HG02588 (cell line): ENCODE results near the gene ZNF213.

ENCODE experiments used
- ATAC-seq: cut with Tn5 transposase; IDR thresholded peaks from one replicate; pipeline ENCODE4 v1.9.1; 2021; ENCODE audit warnings: mild to moderate bottlenecking, moderate library complexity; ENCODE audit not compliant: unreplicated experiment

ZNF213 gene

DNA sequence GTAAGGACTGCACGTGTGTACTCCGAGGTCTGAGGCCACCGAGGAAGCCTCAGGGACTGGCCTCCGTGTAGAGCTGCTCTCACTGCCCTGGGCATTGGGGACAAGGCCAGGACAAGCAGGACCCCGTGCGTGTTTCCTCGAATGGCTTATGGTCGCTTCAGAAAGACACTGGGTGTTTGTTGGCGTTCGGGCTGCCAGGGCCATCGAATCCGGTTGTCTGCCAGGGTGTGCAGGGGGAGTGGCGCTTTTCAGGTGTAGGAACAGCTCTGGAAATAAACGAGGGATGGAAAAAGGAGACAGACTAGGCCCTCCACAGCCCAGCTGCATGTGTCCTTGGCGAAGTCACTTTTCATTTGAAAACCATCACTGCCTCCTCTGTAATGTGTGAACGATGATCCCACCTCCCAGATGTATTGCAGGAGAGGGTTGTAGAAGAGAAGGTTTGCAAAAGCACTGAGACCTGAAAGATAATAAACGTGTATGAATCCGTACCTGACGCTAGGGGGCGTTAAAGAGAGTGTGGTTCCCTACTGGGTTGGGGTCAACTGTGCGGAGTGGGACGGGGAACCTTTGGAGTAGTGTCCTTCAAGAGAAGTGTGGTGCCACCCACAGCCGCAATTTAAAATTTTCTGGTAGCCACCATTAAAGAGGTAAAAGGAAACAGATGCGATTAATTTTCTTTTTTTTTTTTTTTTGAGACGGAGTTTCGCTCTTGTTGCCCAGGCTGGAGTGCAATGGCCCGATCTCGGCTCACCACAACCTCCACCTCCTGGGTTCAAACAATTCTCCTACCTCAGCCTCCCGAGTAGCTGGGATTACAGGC is 33.6 kb upstream of the ZNF213 start:
- ATAC-seq, result no peak

DNA sequence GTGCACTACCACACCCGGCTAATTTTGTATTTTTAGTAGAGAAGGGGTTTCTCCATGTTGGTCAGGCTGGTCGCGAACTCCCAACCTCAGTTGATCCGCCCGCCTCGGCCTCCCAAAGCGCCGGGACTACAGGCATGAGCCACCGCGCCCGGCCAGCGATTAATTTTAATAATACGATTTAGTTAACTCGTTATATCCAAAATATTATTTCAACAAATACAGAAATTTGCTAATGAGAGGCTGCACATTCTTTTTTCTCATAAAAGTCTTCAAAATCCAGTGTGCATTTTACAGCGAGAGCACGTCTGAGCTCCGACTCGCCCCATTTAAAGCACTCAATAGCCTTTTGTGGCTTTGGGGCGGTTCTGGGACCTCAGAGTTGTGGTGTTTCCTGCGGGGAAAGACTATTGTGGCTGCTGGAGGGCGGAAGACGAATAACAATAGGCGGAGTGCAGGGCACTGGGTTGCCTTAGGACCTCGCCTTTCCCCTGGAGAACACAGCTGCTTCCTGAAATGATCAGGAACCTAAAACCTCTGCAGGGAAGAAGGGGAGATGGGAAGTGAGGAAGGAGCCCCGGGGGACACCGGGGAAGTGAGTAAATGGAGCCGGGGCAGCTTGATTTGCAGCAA is 32.9 kb upstream of the ZNF213 start:
- ATAC-seq, result no peak

DNA sequence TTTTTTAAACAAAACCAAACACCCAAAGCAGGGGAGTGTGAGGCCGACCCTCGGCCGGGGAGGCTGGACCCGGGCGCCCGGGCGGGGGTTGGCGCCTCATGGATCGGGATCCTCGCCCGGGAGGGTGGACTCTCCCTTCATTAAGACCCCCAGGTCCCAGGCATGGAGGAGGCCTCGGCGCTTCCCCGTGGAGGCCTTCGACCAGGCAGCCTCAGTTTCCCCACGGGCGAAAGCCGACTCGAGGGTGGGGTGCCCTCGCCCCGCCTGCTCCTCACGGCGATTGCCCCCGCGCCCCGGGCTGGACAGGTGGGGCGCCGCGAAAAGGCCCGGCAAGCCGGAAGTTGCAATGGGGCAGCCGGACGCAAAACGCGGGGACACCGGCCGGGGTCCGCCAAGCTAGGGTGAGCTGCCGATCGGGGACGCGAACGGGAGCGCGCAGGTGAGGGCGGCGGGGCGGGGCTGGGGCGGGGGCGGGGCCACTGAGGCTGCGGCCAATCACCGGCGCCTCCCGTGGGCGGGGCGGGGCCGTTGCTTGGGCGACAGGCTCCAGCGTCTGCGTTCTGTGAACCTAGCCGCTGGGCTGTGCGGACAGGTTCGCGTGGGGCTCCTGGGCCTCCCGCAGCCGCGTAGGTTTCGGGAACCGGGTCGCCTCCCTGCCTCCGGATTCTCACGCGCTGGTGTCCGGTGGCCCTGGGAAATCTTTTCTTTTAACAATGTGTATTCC is 28.5 kb upstream of the ZNF213 start:
- peak; percentile 85 for ATAC-seq

DNA sequence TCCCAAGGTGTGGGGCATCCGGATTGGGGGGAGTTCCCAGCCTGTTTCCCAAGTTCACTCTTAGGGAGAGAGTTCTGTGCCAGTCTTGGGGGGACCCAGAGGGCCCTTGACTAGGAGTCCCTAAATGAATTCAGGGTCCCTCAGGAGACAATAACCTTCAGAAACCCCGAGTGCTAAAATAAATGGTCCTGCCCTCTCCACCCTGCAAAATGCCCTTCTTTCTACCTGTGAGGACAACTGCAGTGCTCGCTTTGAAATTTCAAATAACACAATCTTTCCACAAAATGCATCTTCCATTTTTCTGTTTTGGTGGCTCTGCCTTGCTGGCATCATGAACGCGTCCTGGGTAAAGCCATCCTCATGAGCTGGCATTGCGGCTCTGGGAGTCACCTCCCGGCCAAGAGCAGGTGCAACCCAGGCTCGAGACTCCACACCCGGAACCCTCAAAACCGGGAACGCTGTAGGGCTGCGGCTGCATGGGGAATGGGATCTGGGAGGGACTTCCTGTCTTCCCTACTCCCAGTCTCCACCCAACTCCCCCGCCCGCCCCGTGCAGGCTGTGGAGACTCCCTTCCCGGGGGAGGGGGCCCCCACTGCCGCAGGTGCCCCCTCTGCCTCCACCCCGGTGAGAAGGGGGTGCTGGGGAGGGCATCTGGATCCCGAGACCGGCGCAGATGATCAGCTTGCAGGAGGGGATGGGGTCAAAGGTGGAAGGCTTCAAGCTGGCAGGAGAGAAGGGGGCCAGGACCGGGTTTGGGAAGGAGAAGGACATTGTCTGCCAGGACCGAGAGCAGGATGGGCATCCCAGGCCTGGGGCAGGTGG is 22.6 kb upstream of the ZNF213 start, which contains the start of gene ZNF205:
Gene ZNF205 (plus strand): TSS at position 529 of the 823 bp plus-strand sequence. CDS start 845 bp downstream, outside the sequence.
- ATAC-seq, result no peak

DNA sequence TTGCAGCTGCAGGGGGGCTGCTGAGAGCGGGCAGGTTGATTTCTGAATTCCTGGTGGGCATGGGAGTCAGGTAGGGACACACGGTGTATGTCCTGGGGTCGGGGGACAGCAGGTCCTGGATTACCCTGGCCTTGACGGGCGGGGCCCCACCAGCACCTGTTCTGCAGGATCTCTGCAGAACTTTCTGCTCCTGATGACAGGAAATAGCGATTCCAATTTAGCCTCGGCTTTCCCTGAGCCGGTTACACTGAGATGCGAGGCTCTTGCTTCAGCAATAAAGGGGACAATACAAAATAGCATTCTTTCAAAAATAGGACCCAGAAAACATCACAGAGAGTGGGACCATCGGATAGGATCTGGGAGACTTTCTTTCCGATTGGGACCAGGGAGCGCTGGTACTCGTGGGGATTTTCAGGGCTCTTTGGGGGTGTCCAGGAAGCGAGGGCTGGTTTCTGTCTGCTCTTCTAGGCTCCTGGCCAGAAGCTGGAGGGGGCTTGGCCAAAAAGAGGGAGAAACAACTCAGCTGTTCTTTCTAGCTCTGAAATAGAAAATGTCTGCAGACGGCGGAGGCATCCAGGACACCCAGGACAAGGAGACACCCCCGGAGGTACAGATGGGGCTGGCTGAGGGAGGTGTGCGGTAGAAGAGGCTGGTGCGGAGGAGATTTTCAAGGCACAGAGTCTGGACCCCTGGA is 21.8 kb upstream of the ZNF213 start:
- no peak for ATAC-seq

DNA sequence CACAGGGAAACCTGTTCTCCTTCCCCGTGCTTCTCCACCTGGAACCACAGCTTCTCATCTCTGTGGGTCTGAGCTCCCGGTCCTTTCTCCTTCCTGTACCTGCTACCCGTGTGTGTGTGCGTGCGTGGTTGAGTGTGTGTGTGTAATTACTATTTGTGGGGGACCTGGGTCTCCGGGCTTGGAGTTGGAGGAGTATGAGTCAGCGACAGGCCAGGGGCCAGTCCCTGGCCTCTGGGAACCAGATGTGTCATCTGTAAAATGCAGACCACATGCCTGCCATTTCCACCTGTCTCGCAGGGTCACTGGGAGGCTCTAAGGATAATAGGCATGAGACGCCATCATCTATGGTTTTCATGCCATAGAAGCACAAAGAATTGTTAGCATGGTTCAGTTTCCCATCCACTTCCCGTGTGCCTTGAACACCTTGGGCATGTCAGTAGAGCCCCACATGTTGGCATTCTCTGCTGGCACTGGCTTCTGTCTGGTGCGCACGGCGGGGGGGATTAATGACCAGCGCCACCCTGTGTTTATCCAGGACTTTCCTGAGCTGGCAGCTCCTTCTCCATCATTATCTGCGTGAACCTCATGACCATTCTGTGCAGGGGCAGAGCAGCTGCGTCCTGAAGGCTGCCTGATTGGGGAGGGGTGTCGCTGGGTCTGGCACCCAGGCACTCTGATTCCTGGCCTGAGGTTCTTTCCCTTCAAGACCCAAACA is 20.9 kb upstream of the ZNF213 start:
- ATAC-seq, result no peak

DNA sequence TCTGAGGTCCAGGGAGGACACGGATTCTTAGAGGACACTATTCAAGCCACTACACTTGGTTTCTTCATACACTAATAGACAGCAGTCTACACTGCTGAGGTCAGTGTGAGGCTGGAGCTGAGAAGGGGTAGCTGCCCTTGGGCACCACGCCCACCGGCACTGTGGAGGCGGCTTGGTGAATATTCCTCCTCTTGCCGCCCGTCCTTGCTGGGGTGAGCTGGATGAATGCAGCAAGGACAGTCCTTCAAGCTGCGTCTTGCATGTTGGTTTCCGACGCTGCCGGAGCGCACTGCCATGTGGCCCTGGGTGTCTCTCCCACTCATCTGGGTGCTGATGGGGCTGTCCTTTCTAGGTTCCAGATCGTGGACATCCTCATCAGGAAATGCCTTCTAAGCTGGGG is 19.8 kb upstream of the ZNF213 start:
- ATAC-seq, result no peak

DNA sequence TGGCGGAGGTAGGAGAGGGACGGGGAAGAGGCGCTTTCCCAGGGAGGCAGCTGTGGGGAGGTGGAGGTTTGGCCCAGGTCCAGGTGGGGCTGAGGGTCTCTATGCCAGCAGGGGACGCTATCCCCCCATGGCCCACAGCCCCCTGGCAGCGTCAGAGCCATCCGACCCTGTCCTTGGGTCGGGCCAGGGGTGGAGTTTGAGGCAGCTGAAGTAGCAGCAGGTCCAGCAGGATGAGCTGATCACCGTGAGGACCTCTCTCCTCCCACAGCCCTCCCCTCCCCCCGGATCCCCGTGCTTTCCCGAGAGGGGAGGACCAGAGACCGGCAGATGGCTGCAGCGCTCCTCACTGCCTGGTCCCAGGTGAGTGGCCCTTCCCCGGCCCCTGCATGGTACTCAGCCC is 19.3 kb upstream of the ZNF213 start:
- no peak for ATAC-seq

DNA sequence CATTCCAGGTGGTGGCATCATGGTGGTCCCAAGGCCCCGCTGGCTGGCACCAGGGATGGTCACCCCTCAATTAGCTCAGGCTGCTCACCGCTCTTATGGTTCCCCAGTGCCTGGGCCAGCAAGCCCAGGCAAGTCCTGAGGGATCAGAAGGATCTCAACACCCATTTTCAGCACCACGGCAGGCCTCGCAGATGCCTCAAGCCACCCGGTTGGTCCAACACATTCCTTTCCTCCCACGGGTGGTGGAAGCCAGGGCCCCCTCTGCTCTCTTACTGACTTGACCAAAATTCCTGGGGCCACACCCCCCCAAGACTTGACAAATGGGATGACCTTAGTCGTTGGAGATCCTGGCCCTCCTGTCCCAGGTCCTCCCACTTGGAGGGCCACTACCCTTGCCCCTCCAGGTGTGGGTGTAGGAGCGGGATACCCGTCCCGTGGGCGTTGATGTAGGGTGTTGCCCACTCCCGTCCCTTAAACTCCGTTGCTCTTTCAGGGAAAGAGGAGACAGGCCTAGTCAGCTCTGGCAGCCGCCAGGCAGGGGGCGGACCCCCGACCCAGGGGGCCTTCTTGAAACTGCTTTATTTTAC is 16.5 kb upstream of the ZNF213 start:
- no peak for ATAC-seq

DNA sequence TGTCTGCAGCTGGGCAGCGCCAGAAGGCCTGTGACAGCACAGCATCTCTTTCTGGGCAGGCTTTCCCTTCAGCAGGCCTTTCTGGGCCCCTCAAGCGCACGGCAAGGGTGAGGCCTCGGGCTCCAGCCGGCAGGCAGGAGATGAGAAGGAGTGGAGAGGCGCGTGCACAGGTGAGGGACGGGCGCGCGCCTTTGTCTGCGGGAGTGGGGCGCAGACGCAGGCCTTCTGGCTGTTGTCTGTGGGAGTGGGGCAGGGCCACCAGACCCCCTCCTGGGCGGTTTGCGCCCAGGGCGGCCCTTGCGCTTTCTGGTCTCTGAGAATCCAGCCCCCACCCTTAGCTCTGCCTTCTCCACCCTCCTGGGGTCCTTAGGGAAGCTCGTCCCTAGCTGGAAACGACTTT is 16.0 kb upstream of the ZNF213 start:
- ATAC-seq, result no peak

DNA sequence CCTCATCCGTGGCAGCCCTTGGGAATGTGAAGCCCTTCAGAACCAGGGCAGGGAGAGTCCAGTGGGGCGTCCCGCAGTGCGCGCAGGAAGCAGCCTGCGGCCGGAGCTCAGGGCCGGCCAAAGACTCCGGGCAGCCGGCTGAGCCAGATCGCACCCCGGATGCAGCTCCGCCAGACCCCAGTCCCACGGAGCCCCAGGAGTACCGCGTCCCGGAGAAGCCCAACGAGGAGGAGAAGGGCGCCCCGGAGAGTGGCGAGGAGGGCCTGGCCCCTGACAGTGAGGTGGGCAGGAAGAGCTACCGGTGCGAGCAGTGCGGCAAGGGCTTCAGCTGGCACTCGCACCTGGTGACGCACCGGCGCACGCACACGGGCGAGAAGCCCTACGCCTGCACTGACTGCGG is 15.5 kb upstream of the ZNF213 start:
- ATAC-seq, result no peak

DNA sequence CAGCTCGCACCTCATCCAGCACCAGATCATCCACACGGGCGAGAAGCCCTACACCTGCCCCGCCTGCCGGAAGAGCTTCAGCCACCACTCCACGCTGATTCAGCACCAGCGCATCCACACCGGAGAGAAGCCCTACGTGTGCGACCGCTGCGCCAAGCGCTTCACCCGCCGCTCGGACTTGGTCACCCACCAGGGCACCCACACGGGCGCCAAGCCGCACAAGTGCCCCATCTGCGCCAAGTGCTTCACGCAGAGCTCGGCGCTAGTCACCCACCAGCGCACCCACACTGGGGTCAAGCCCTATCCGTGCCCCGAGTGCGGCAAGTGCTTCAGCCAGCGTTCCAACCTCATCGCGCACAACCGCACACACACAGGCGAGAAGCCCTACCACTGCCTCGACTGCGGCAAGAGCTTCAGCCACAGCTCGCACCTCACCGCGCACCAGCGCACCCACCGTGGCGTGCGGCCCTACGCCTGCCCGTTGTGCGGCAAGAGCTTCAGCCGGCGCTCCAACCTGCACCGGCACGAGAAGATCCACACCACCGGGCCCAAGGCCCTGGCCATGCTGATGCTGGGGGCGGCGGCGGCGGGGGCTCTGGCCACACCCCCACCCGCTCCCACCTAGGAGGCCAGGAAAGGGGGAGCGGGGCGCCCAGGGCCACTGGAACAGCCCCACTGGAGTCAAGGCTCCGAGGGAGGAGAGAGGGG is 15.0 kb upstream of the ZNF213 start:
- no peak for ATAC-seq

DNA sequence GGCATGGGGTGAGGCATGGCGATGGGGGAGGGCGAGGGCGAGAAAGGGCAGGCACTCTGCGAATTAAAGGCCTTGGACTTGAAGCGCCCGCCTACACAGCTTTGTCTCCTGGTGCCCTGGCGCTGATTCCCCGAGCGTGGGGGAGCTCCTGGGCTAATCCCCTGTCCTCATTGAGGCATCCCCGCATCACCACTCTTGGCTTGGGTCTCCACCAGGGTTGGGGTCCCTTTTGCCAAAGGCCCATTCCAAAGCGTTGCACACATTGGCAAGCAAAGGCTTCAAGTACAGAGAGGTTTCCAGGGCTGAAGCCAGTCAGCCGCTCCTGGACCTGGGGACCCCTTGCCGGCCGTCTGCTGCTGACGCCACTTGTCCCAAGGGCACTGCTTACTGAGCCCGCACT is 14.4 kb upstream of the ZNF213 start:
- no peak for ATAC-seq

DNA sequence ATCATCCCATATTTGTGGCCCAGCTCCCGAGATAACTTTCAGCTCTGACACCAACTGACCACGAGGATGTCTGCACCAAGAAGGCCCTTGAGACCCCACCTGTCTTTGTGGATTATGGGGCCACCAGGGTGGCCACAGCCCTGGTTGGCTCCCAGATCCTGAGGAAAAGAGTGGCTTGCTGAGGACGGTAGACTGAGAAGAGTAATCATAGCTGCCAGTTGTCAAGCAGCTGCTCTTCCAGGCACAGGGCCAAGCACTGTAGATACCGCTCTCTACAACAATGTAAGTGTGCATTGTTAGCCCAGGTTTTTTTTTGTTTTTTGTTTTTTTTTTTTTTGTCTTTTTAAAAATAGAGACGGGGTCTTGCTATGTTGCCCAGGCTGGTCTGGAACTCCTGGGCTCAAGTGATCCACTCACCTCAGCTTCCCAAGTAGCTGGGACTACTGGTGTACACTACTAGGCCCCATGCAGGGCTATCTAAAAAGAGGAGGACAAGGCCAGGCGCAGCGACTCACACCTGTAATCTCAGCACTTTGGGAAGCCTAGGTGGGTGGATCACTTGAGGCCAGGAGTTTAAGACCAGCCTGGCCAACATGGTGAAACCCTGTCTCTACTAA is 12.9 kb upstream of the ZNF213 start:
- ATAC-seq, result no peak

DNA sequence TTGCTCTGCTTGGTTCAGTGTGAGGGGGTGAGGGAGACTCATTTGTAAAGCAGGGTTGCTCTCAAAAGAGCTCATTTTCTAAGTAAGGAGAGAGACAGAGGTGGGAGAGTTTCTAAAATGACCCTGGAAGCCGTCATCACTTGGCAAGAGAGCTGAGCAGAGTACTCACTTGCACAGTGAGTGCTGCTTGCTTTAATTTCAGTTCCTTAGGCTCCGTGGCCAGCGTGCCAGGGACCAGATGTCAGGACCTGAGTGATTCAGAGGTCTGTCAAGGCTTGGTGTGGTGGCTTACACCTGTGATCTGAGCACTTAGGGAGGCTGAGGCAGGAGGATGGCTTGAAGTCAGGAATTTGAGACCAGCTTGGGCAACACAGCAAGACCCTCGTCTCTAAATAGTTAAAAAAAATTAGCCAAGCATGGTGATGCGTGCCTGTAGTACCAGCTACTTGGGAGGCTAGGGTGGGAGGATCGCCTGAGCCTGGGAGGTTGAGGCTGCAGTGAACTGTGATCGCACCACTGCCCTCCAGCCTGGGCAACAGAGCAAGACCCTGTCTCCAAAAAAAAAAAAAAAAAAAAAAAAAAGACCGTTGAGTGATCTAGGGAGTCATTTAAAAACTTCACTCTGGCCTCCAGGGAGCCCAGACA is 11.8 kb upstream of the ZNF213 start:
- ATAC-seq, result no peak

DNA sequence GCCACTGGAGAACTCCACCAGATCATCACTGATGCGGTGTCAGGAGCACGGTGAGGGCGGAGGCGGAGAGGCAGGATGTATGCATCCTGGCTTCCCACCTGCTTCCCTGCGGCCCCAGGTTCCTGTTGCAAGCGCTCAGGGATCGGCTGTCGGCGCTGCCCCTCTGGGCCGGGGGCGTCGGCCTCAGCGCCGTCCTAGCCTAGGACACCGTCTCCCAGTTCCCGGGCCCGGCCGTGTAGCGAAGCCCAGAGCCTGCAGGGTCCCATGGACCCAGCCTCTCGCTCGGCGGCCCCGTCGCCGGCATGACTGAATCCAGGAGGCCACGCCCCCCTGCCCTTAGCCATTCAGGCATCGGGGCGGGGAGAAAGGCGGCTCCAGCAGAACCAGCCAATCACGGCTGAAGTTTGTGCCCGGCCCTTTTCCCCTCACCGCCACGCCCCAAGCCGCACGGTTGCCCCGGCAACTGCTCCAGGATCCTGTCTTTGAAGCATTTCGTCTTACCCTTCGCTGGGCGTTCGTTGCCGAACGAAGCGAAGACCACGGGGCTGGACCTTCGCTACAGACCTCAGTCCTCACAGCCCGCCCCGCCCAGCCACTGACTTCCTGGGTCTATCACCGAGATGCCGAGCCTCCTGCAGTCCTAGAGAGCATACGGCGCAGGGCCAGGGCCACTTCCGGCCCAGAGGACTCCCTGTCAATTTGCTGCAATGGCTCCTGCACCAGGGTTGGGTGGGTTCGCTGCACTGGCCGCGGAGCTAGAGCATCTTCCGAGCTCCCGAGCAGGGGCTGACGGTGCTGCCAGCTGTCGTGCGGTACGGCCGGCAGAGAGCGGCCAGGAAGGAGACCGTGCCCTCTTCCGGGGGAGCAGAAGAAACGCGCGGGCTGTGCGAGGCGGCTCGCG is 10.6 kb upstream of the ZNF213 start:
- ATAC-seq, result peak; percentile 75

DNA sequence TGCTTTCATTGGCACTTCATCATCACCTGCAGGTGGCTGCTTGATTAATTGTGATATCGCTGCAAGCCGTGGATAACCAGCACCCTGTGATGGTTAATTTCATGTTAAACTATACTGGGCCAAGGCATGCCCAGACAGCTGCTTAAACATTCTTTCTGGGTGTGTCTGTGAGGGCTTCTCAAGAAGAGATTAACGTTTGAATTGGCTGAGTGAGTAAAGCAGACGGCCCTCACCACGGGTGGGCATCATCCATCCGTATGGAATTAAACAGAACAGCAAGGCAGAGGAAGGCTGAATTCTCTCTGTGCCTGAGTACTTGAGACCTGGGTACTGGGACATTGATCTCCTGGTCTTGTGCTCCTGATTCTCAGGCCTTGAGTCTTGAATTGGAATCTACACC is 7.1 kb upstream of the ZNF213 start:
- no peak for ATAC-seq
